Mesothelial cell of epicardium (in vitro differentiated cells): Measurements from ENCODE around the gene DUSP22. TPM values are rescaled to one million over a fixed set of nuclear protein-coding genes. Genes with fewer than 3 reads are reported as not detected.

Experiments
- DNase-seq, 2 experiments: peaks; one replicate each; pipeline ENCODE4 v3.0.0; 2021; ENCODE audit warnings: low spot score in 2 of 2; ENCODE audit not compliant: unreplicated experiment in 2 of 2
- H3K27ac Mint-ChIP-seq: 2 replicates; pipeline ENCODE4 v1.8.0; 2021; ENCODE audit warnings: mixed read lengths
- H3K27me3 Mint-ChIP-seq: 2 replicates; pipeline ENCODE4 v1.8.0; 2021; ENCODE audit warnings: low read depth, mixed read lengths
- H3K36me3 Mint-ChIP-seq: 2 replicates; pipeline ENCODE4 v1.8.0; 2021; ENCODE audit warnings: mixed read lengths
- H3K4me1 Mint-ChIP-seq: 2 replicates; pipeline ENCODE4 v1.8.0; 2021; ENCODE audit warnings: mixed read lengths
- H3K4me3 Mint-ChIP-seq: 2 replicates; pipeline ENCODE4 v1.8.0; 2021; ENCODE audit warnings: mild to moderate bottlenecking, moderate library complexity, mixed read lengths
- H3K9me3 Mint-ChIP-seq: 2 replicates; pipeline ENCODE4 v1.8.0; 2021; ENCODE audit warnings: mixed read lengths
- CTCF ChIP-seq: fragments of 200-600 bp; sonication (generic); IDR thresholded peaks from one replicate; pipeline ENCODE4 v1.5.0; 2021; ENCODE audit warnings: antibody characterized with exemption; ENCODE audit not compliant: unreplicated experiment
- total RNA-seq: library from RNA; stranded (reverse); gene quantifications from 3 replicates; pipeline ENCODE4 v1.2.1, GENCODE V29; 2021

DUSP22 gene
- total RNA-seq, 1 donor from 2014 or later: 32.0 TPM

GRCh38 chr6:347951-348859, 55.9 kb downstream of the DUSP22 start:
- Mint-ChIP-seq H3K27me3 (no peaks in the 10 kb centered on the region), H3K27ac (no peak overlapping the region), H3K4me1 (no peaks in the 10 kb centered on the region), H3K4me3 (no peak overlapping the region), H3K36me3 (peaks cover 13% of the 10 kb centered on the region), H3K9me3 (peaks cover 24% of the 10 kb centered on the region)
- DNase-seq: no peak
- no peak for TF ChIP-seq CTCF

GRCh38 chr6:348860-349396, 56.6 kb downstream of the DUSP22 start:
- Mint-ChIP-seq H3K36me3 (peaks cover 8% of the 10 kb centered on the region), H3K9me3 (peaks cover 20% of the 10 kb centered on the region), H3K4me1 (peaks cover 2% of the 10 kb centered on the region), H3K27ac (no peak overlapping the region), H3K27me3 (no peaks in the 10 kb centered on the region), H3K4me3 (no peak overlapping the region)
- no peak for TF ChIP-seq CTCF
- no peak for DNase-seq

- no peak for DNase-seq
- H3K36me3 Mint-ChIP-seq: peaks cover 7% of the 10 kb centered on the region
- H3K4me3 Mint-ChIP-seq: no peak overlapping the region
- TF ChIP-seq CTCF: no peak
- peaks cover 2% of the 10 kb centered on the region for H3K4me1 Mint-ChIP-seq
- H3K9me3 Mint-ChIP-seq: peaks cover 16% of the 10 kb centered on the region
- no peak overlapping the region for H3K27ac Mint-ChIP-seq
- H3K27me3 Mint-ChIP-seq: no peaks in the 10 kb centered on the region
Measured at GRCh38 chr6:349491-349921, 57.2 kb downstream of the DUSP22 start.

GRCh38 chr6:350371-350770, 58.1 kb downstream of the DUSP22 start:
- no peak for DNase-seq
- no peak for TF ChIP-seq CTCF
- H3K9me3 Mint-ChIP-seq: peaks cover 18% of the 10 kb centered on the region
- H3K36me3 Mint-ChIP-seq: peaks cover 7% of the 10 kb centered on the region
- H3K4me3 Mint-ChIP-seq: no peak overlapping the region
- H3K27me3 Mint-ChIP-seq: no peaks in the 10 kb centered on the region
- H3K4me1 Mint-ChIP-seq: peaks cover 2% of the 10 kb centered on the region
- no peak overlapping the region for H3K27ac Mint-ChIP-seq

GRCh38 chr6:351011-351866, 59.0 kb downstream of the DUSP22 start:
- Mint-ChIP-seq H3K27me3 (no peaks in the 10 kb centered on the region), H3K9me3 (peaks cover 14% of the 10 kb centered on the region), H3K36me3 (peaks cover 7% of the 10 kb centered on the region)

More at GRCh38 chr6:351011-351866, 59.0 kb downstream of the DUSP22 start:
- Mint-ChIP-seq H3K27ac (no peak overlapping the region), H3K4me1 (peaks cover 2% of the 10 kb centered on the region), H3K4me3 (no peak overlapping the region)
- no peak for TF ChIP-seq CTCF
- no peak for DNase-seq
